HG03103 (cell line): Measurements from ENCODE around the gene SCN3A.

ENCODE experiments used
- ATAC-seq: cut with Tn5 transposase; IDR thresholded peaks from one replicate; pipeline ENCODE4 v1.9.1; 2021; ENCODE audit warnings: low read depth; ENCODE audit not compliant: unreplicated experiment

The SCN3A gene

DNA sequence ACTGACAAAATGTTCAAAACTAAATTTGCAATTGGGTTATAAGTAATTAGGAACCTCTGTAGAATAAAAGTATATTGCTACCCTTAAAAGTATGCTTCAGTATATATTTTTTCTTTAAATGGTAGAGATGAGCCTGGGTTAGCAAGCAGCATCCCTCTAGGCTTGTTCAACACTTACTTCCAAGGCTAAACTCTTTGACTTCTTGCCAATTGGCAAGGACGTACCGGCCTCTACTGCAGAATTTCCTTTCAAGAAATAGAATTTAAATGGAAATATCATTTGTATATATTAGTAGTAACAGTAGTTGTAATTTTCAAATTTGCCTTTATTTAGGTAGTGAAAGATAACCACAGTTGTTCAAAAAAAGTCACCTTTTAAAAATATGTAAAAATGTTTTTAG is 143.4 kb downstream of the SCN3A start:
- no peak for ATAC-seq

DNA sequence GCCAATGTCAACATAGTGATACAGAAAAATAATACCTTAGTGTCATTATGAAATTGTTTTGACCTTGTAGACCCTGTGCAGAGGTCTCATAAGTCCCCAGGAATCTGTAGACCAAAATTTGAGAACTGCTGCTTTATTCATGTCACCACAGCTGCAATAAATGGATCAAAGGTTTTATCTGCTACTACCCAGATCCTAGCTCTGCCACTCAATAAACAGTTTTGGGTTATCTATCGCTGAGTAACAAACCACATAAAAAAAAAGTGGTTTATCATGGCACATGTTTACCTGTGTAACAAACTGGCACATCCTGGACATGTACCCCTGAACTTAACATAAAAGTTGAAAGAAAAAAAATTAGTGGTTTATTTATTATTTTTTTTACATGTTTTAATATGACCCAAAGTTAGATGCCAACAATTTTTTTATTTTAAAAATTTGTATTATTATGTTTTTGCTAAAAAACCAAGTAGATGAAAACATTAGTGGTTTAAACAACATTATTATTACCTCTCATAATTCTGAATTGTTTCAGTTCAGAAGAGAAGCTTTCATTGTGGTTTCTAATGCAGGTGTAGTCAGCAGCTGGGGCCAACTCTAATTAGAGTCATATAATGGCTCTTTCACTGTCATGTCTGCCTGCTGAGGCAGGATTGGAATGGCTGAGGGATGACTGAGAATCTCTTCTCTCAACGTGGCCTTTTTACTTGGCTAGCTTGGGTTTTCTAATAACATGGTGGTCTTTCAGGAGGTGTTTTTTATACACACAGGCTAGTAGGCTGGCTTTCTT is 145.2 kb downstream of the SCN3A start:
- no peak for ATAC-seq

DNA sequence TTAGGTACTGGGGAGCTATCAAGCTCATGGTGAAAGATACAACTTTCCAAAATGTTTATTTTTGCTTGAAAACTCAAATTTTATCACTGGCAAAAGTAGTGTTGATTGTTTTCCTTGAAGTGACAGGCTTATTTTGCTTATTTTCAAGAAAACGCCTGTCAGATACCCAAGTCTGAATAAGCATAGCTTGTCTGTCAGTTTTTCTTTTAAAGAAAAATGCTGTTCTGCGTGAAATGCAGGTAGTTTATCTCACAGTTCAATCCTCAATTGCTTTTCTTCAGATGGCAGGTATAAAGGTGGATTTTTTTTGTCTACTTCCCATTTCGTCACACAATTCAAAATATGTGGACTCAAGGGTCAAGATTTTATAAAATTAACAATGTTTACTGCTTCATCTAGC is 145.9 kb downstream of the SCN3A start:
- ATAC-seq = no peak

DNA sequence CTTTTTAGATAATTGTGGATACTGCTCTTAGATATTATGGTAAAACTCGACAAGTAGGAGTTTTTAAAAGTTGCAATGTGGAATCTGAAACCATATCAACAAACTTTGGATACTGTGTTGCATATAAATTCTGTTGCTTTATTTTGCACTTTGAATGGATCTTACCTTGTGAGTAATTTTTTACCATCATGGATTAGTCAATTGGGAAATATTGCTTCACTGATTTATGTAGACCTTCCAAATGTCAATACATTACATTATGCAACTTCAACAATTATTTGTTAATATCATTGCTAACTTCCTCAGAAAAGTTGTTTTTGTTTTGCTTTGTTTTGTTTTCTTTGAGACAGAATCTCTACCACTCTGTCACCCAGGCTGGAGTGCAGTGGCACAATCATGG is 146.5 kb downstream of the SCN3A start:
- ATAC-seq = no peak

DNA sequence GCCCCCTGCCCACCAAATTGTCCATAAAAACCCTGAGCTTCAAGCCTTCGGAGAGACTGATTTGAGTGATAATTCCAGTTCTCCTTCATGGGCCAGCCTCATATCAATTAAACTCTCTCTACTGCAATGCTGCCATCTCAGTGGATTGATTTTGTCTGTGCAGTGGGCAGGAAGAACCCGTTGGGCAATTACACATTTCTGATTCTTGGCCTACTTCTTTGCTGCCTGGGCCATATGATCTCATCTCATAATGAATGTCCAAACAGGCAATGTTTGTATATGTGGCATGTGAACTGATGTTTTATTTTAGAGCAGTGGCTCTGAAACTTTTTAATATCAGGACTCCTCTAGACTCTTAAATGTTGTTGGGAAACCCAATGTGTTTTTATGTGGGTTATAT is 147.3 kb downstream of the SCN3A start:
- ATAC-seq = no peak

DNA sequence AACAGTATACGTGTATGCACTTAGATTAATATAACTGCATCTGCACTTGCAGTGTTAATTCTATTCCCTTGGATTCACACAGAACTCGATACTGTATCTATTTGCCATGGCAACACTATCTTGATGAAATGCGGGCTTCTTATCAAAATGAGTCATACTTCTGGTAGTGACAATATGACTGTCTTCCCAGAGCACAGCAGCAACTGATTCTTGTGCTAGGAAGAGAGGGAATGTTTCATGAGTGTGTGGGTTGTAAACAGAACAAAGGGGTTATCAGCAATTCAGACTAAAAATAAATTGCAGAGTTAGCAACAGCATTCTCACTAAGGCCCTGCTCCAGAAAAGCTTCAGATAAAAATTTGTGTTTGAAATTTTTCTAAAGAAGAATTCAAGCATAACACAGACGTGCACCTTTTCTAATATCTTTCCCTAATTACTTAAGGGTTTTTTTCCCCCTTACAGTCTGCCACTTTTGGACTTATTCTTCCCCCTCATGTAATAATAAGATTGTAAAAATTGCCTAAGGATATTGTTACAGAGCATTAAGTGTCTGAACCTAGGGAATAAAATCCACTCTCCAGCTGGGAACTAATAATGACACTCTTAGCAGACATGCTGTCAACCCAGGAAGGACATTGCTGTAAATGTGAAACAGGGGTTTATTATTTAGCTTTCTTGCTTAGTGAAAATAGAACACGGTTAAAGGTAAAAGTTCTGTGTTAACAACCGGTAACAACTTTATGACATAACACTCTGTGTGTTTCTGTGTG is 148.6 kb downstream of the SCN3A start:
- ATAC-seq = no peak

DNA sequence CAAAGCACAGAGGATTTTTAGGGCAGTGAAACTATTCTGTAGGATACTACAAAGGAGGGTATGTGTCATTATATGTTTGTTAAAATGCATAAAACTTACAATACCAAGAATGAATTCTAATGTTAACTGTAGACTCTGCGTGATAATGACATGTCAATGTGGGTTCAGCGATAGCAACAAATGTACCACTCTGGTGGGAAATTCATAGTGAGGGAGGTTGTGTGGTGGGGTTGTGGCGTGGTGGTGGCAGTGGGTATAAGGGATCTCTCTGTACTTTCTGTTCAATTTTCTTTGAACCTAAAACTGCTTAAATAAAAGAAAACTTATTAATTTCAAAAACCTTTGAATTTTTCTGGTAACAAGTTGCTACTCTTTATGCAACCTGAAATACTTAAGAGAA is 149.2 kb downstream of the SCN3A start:
- ATAC-seq = no peak

DNA sequence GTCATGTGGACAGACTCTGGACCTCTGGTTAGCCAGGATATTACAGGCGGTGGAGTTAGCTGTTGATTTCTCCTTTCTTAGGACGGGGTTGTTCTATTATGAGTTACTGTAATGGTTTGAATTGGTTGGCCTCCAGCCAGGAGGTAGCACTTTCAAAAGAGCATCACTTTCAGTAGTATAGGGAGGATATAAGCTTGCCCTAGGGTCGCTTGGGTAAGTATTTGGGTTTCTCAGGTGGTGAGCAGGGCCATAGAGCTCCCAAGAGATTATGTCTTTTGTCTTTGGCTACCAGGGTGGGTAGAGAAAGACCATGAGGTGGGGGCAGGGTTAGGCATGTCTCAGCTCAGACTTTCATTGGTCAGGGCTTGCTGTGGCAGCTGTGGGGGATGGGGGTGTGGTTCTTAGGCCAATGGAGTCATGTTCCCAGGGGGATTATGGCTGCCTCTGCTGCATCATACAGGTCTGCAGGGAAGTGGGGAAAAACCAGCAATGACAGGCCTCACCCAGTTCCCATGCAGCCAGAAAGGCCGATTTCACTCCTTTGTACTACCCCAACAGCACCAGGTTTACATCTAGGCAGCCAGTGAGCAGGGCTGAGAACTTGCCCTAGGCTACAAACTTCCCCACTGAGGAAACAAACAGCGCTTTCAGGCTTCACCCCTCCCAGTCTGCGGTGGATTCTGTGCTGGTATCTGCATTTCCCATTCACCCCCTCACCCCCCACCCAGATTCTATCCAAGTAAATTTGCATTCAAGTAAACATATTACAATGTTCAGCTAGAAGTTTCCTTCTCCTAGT is 159.1 kb downstream of the SCN3A start:
- ATAC-seq = no peak
